IMR-90 (cell line): Measurements from ENCODE around the gene A4GALT. TPM values are rescaled to one million over a fixed set of nuclear protein-coding genes. Genes with fewer than 3 reads are reported as not detected.

Source experiments
- ATAC-seq: fragments of 200-7000 bp; cut with Tn5 transposase; 2 replicates; pipeline ENCODE4 v1.9.1; 2020; ENCODE audit warnings: low read depth, mild to moderate bottlenecking, moderate library complexity
- BruUV-seq: library from RNA; stranded (reverse); fragments of 400-500 nt; replicated peaks from 2 replicates; lab custom pipeline; 2021; lab: Mats Ljungman, UMichigan
- CTCF ChIA-PET: fragments of 300-600 bp; formaldehyde crosslinking; extraction: SDS; loops from one replicate; lab custom pipeline; 2021; ENCODE audit warnings: antibody characterized with exemption; lab: Yijun Ruan, JAX
- POLR2A ChIA-PET: fragments of 300-600 bp; sonication (Branson Sonifier 250); formaldehyde crosslinking; loops from one replicate; lab custom pipeline; 2022; ENCODE audit warnings: antibody characterized with exemption; ENCODE audit not compliant: unreplicated experiment; lab: Charles Lee
- DNase-seq: peaks from one replicate; pipeline ENCODE4 v3.0.0; 2013
- H2AFZ ChIP-seq: replicated peaks from 2 replicates; pipeline ENCODE3; 2013; ENCODE audit warnings: low read length, mild to moderate bottlenecking; ENCODE audit not compliant: poor library complexity
- H2AK5ac ChIP-seq: 2 replicates; pipeline ENCODE4 v1.6.1; 2013; ENCODE audit warnings: low read depth, low read length, inconsistent platforms
- H2AK9ac ChIP-seq: replicated peaks from 2 replicates; pipeline ENCODE3; 2013; ENCODE audit warnings: mild to moderate bottlenecking, low read depth, low read length, moderate library complexity; ENCODE audit not compliant: poor library complexity
- H2BK120ac ChIP-seq: 2 replicates; pipeline ENCODE4 v1.6.1; 2013; ENCODE audit warnings: low read depth, low read length, inconsistent platforms
- H2BK15ac ChIP-seq: 3 replicates; pipeline ENCODE4 v1.6.1; 2013; ENCODE audit warnings: low read depth, low read length, inconsistent platforms
- H2BK20ac ChIP-seq: 2 replicates; pipeline ENCODE4 v1.6.1; 2013; ENCODE audit warnings: low read depth, mild to moderate bottlenecking, inconsistent platforms, low read length, moderate library complexity
- H2BK5ac ChIP-seq: 2 replicates; pipeline ENCODE4 v1.6.1; 2013; ENCODE audit warnings: mild to moderate bottlenecking, low read depth, low read length, inconsistent platforms; ENCODE audit not compliant: poor library complexity, severe bottlenecking
- H3K14ac ChIP-seq: replicated peaks from 2 replicates; pipeline ENCODE4 v1.6.1; 2013; ENCODE audit warnings: low read depth, low read length, inconsistent platforms
- H3K18ac ChIP-seq: 2 replicates; pipeline ENCODE4 v1.6.1; 2013; ENCODE audit warnings: low read depth, low read length, control low read depth
- H3K23ac ChIP-seq: 2 replicates; pipeline ENCODE4 v1.6.1; 2013; ENCODE audit warnings: low read depth, low read length, inconsistent platforms
- H3K27ac ChIP-seq: 2 replicates; pipeline ENCODE4 v1.5.1; 2013; ENCODE audit warnings: mild to moderate bottlenecking, control low read depth, low read length; ENCODE audit not compliant: insufficient read depth
- H3K27me3 ChIP-seq: 2 replicates; pipeline ENCODE4 v1.6.1; 2013; ENCODE audit warnings: low read length; ENCODE audit not compliant: control insufficient read depth, insufficient read depth
- H3K36me3 ChIP-seq: 2 replicates; pipeline ENCODE4 v1.6.1; 2013; ENCODE audit warnings: low read length, mixed read lengths; ENCODE audit not compliant: control insufficient read depth, insufficient read depth
- H3K4ac ChIP-seq: 2 replicates; pipeline ENCODE4 v1.6.1; 2013; ENCODE audit warnings: low read depth, low read length, inconsistent platforms
- H3K4me1 ChIP-seq: 2 replicates; pipeline ENCODE4 v1.6.1; 2013; ENCODE audit warnings: low read length, mixed read lengths; ENCODE audit not compliant: control insufficient read depth, insufficient read depth
- H3K4me2 ChIP-seq: 2 replicates; pipeline ENCODE4 v1.6.1; 2013; ENCODE audit warnings: low read depth, mild to moderate bottlenecking, control low read depth, low read length, moderate library complexity
- H3K4me3 ChIP-seq: 2 replicates; pipeline ENCODE4 v1.5.1; 2013; ENCODE audit warnings: low read depth, mild to moderate bottlenecking, control low read depth, low read length, moderate library complexity; ENCODE audit not compliant: insufficient read depth
- H3K56ac ChIP-seq: 2 replicates; pipeline ENCODE4 v1.6.1; 2013; ENCODE audit warnings: low read length, inconsistent platforms; ENCODE audit not compliant: insufficient read depth; ENCODE audit errors: extremely low read depth
- H3K79me1 ChIP-seq, 2 experiments: 2 replicates each; pipeline ENCODE4 v1.6.1; 2013; ENCODE audit warnings: low read length in 2 of 2, inconsistent platforms in 1 of 2, low read depth in 1 of 2
- H3K9ac ChIP-seq: 2 replicates; pipeline ENCODE4 v1.6.1; 2013; ENCODE audit warnings: low read depth, low read length, control low read depth
- H3K9me1 ChIP-seq: 2 replicates; pipeline ENCODE4 v1.6.1; 2013; ENCODE audit warnings: low read length, inconsistent platforms; ENCODE audit not compliant: insufficient read depth
- H3K9me3 ChIP-seq: 2 replicates; pipeline ENCODE4 v1.6.1; 2013; ENCODE audit warnings: low read length; ENCODE audit not compliant: control insufficient read depth, insufficient read depth
- H4K20me1 ChIP-seq: 2 replicates; pipeline ENCODE4 v1.6.1; 2013; ENCODE audit warnings: low read length, inconsistent platforms; ENCODE audit not compliant: insufficient read depth
- H4K5ac ChIP-seq: 2 replicates; pipeline ENCODE4 v1.6.1; 2013; ENCODE audit warnings: mild to moderate bottlenecking, low read depth, low read length, control low read depth
- H4K8ac ChIP-seq, 2 experiments: 2 replicates each; pipeline ENCODE4 v1.6.1; 2013; ENCODE audit warnings: low read depth in 2 of 2, low read length in 2 of 2, control low read depth in 1 of 2, inconsistent platforms in 1 of 2
- H4K91ac ChIP-seq: 2 replicates; pipeline ENCODE4 v1.6.1; 2013; ENCODE audit warnings: low read depth, low read length, inconsistent platforms; ENCODE audit not compliant: insufficient read depth
- CEBPB ChIP-seq: IDR thresholded peaks from 2 replicates; pipeline ENCODE4 v1.6.1; 2012; ENCODE audit warnings: low read depth, low read length, improper control_type of control experiment
- CTCF ChIP-seq: conservative IDR thresholded peaks from 2 replicates; pipeline ENCODE4 v1.5.1; 2012; ENCODE audit warnings: mild to moderate bottlenecking, low read depth, low read length, improper control_type of control experiment
- FOS ChIP-seq: fragments of 150-350 bp; IDR thresholded peaks from 2 replicates; pipeline ENCODE4 v1.6.1; 2016; ENCODE audit warnings: low read depth, low read length
- MXI1 ChIP-seq: IDR thresholded peaks from 2 replicates; pipeline ENCODE4 v1.6.1; 2012; ENCODE audit warnings: low read depth, mild to moderate bottlenecking, low read length, moderate library complexity, borderline replicate concordance
- NFE2L2 ChIP-seq: fragments of 150-350 bp; IDR thresholded peaks from 2 replicates; pipeline ENCODE4 v1.6.1; 2016; ENCODE audit warnings: low read depth, mild to moderate bottlenecking, low read length
- RCOR1 ChIP-seq: IDR thresholded peaks from 2 replicates; pipeline ENCODE4 v1.6.1; 2012; ENCODE audit warnings: mild to moderate bottlenecking, low read length, improper control_type of control experiment; ENCODE audit not compliant: insufficient replicate concordance
- WGBS, 2 experiments: methylation state at CpG; one replicate each; pipeline versions ENCODE4 v1.1.5 to v1.1.7; 2013; ENCODE audit warnings: missing lambda C conversion rate in 2 of 2; ENCODE audit not compliant: insufficient read length in 1 of 2; ENCODE audit errors: extremely low coverage in 2 of 2; 5-methylcytosine and 5-hydroxymethylcytosine counted together
- dilution Hi-C: fragments of 300-500 bp; cut with HindIII; formaldehyde crosslinking; loops from one replicate; pipeline ENCODE4 v1.14.3; 2018; ENCODE audit warnings: low sequenced_read_pairs; ENCODE audit not compliant: unreplicated experiment
- in situ Hi-C: fragments of 300-500 bp; cut with MboI; formaldehyde crosslinking; loops from 3 replicates; pipeline ENCODE4 v1.14.3; 2019; ENCODE audit warnings: low sequenced_read_pairs, inconsistent platforms, mixed read lengths
- intact Hi-C: fragments of 100-400 bp; cut with micrococcal nuclease; formaldehyde crosslinking; loops from 2 replicates; pipeline ENCODE4 v1.10.0; 2022
- polyA plus RNA-seq, 3 experiments: library from polyadenylated mRNA; depleted of rRNA; stranded (reverse); fragments of >200 nt; gene quantifications; 2 replicates each; pipeline ENCODE4 v1.2.3, GENCODE V29; 2012; ENCODE audit warnings: low replicate concordance in 1 of 3
- total RNA-seq: library from RNA; depleted of rRNA; stranded (reverse); fragments of >200 nt; gene quantifications from 2 replicates; pipeline ENCODE4 v1.2.3, GENCODE V29; 2012
- TF ChIP-seq, protein P1 (sequence below): fragments of 150-350 bp; IDR thresholded peaks from 2 replicates; pipeline ENCODE4 v1.6.1; 2017; ENCODE audit warnings: mild to moderate bottlenecking, antibody characterized with exemption, low read length, low read depth

A4GALT gene
- total and polyA plus RNA-seq, 2 of the 4 experiments (the other 2 are of a cell fraction), result 1.6 to 6.1 TPM

GRCh38 chr22:42714768-42715390 is 5.8 kb downstream of the A4GALT start:
- H3K4me3 ChIP-seq, result no peak overlapping the region
- H3K23ac ChIP-seq, result no peak overlapping the region
- peaks cover 43% of the 10 kb centered on the region for H4K20me1 ChIP-seq
- H2BK5ac ChIP-seq, result peak overlapping the region; percentile 20
- peaks cover 4% of the 10 kb centered on the region for H3K36me3 ChIP-seq
- no peak overlapping the region for H2BK20ac ChIP-seq
- H3K79me1 ChIP-seq, result peaks cover 26 to 74% of the 10 kb centered on the region in 2 experiments
- ATAC-seq (peak; percentile 60), DNase-seq (no peak)
- H3K9me3 ChIP-seq, result no peaks in the 10 kb centered on the region; the same call in 1 of the 2 replicates
- intact Hi-C loops, result no loop called here
- POLR2A ChIA-PET, result interaction anchor here (0.7 kb wide), 1 partner anchor 56 kb away, joined by 3 read pairs; no protein-coding TSS in a partner anchor
- H4K91ac ChIP-seq, result no peak overlapping the region
- H4K8ac ChIP-seq, result no peak overlapping the region
- CTCF ChIA-PET, result no interaction called here
- H3K4me2 ChIP-seq, result no peak overlapping the region
- TF ChIP-seq MXI1 (no peak), RCOR1 (no peak), NFE2L2 (no peak), CEBPB (no peak), FOS (no peak), CTCF (no peak)
- TF ChIP-seq, protein P1, sequence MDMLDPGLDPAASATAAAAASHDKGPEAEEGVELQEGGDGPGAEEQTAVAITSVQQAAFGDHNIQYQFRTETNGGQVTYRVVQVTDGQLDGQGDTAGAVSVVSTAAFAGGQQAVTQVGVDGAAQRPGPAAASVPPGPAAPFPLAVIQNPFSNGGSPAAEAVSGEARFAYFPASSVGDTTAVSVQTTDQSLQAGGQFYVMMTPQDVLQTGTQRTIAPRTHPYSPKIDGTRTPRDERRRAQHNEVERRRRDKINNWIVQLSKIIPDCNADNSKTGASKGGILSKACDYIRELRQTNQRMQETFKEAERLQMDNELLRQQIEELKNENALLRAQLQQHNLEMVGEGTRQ, result no peak
- peak overlapping the region; percentile 18 for H2AFZ ChIP-seq
- no TSS peak for BruUV-seq
- no peaks in the 10 kb centered on the region for H3K27me3 ChIP-seq
- 0 out of 2 replicates have a peak overlapping the region, but pooled peaks have one; percentile 60 for H3K14ac ChIP-seq
- peak overlapping the region; percentile 23; the same call in 1 of the 2 replicates for H2AK5ac ChIP-seq
- WGBS, 2 experiments, result 83% methylated on average over 2 of the region's 4 CpGs; no CpG with 5 or more reads in 1 of the 2 experiments
- H3K27ac ChIP-seq, result 0 out of 2 replicates have a peak overlapping the region, but pooled peaks have one; percentile 31
- no peak overlapping the region for H4K5ac ChIP-seq
- peaks cover 13% of the 10 kb centered on the region for H3K4me1 ChIP-seq
- no peak overlapping the region for H2BK120ac ChIP-seq
- no peak overlapping the region for H2AK9ac ChIP-seq
- H3K9ac ChIP-seq, result 0 out of 2 replicates have a peak overlapping the region, but pooled peaks have one; percentile 38
- H3K56ac ChIP-seq, result no peak overlapping the region
- in situ Hi-C loops, result no loop called here
- peaks cover 17% of the 10 kb centered on the region; the same call in 1 of the 2 replicates for H3K9me1 ChIP-seq
- H2BK15ac ChIP-seq, result no peak overlapping the region
- dilution Hi-C loops, result no loop called here
- H3K18ac ChIP-seq, result no peak overlapping the region
- H3K4ac ChIP-seq, result no peak overlapping the region
